GM06990 (cell line): ENCODE measurements around the gene NCMAP.

Source experiments
- DNase-seq: peaks from one replicate; pipeline ENCODE4 v3.0.0-alpha.2; 2011; ENCODE audit not compliant: insufficient read length; ENCODE audit errors: extremely low read depth
- H3K27me3 ChIP-seq: replicated peaks from 2 replicates; pipeline ENCODE4 v1.6.0; 2011; ENCODE audit warnings: low read length; ENCODE audit not compliant: control insufficient read depth, insufficient read depth
- H3K36me3 ChIP-seq: 2 replicates; pipeline ENCODE4 v1.5.1; 2011; ENCODE audit warnings: low read length; ENCODE audit not compliant: control insufficient read depth, insufficient read depth
- H3K4me3 ChIP-seq: replicated peaks from 2 replicates; pipeline ENCODE4 v1.5.1; 2011; ENCODE audit warnings: low read depth, mild to moderate bottlenecking, control low read depth, low read length
- TF ChIP-seq, protein P1 (sequence below): IDR thresholded peaks from 2 replicates; pipeline ENCODE4 v1.5.1; 2011; ENCODE audit warnings: low read length, control low read depth, mild to moderate bottlenecking, inconsistent platforms; ENCODE audit not compliant: insufficient read depth, poor library complexity, severe bottlenecking

Gene NCMAP

DNA sequence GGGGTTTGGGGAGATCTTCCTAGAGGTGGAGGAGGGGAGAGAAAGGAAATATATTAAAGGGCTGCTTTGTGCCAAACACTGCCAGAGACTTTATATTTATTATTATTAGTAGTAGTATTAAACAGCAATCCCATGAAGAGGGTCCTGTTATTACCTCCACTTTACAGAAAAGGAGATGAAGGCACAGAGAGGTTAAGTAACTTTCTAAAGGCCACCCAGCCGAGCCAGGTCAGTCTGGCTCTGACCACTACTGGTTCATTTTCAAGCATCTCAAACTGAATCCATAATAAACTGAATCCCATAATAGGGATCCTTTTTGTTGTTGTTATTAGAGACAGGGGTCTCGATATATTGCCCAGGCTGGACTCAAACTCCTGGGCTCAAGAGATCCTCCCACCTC, 12.6 kb downstream of the NCMAP start:
- H3K4me3 ChIP-seq, result no peak overlapping the region
- TF ChIP-seq, protein P1, sequence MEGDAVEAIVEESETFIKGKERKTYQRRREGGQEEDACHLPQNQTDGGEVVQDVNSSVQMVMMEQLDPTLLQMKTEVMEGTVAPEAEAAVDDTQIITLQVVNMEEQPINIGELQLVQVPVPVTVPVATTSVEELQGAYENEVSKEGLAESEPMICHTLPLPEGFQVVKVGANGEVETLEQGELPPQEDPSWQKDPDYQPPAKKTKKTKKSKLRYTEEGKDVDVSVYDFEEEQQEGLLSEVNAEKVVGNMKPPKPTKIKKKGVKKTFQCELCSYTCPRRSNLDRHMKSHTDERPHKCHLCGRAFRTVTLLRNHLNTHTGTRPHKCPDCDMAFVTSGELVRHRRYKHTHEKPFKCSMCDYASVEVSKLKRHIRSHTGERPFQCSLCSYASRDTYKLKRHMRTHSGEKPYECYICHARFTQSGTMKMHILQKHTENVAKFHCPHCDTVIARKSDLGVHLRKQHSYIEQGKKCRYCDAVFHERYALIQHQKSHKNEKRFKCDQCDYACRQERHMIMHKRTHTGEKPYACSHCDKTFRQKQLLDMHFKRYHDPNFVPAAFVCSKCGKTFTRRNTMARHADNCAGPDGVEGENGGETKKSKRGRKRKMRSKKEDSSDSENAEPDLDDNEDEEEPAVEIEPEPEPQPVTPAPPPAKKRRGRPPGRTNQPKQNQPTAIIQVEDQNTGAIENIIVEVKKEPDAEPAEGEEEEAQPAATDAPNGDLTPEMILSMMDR, result no peak

DNA sequence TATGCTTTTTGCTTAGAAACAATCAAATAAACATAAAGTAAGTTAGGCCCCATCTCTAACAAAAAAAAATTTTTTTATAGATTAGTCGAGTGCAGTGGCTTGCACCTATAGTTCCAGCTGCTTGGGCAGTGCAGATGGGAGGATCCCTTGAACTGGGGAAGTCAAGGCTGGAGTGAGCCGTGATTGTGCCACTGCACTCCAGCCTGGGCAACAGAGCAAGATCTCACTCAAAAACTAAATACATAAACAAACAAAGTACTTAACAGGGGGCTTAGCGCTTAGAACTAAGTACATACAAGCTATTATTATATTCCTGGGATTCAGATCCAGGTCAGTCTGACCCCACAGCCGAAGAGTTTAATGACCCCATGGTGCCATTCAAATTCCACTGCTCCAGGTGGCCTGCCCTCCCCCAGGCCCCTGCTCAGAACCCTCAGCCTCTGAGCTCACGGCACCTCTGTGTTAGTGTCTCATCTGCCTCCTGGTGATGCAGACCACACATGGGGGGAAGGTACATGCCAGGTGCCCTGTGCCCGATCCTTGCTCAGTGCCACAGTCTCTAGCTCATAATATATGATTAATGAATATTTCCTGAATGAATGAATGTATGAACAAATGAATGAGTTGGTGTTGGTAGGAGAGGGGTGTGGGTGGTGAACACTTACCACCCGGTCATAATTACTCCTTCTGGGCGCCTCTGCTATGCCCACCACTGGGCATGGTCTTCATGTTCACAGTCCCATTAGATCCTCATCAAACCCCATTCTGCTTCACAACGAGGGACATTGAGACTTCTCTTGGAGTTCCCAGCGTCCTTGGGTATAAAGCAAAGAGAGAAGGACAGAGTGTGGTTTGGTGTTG, 14.6 kb downstream of the NCMAP start:
- H3K36me3 ChIP-seq, result no peaks in the 10 kb centered on the region
- H3K27me3 ChIP-seq, result no peaks in the 10 kb centered on the region; the same call in none of the 2 replicates
- TF ChIP-seq, protein P1, result no peak
- DNase-seq, result no peak
- no peak overlapping the region for H3K4me3 ChIP-seq

More for the DNA sequence above, 12.6 kb downstream of the NCMAP start:
- no peaks in the 10 kb centered on the region for H3K36me3 ChIP-seq
- no peaks in the 10 kb centered on the region; the same call in none of the 2 replicates for H3K27me3 ChIP-seq
- no peak for DNase-seq

DNA sequence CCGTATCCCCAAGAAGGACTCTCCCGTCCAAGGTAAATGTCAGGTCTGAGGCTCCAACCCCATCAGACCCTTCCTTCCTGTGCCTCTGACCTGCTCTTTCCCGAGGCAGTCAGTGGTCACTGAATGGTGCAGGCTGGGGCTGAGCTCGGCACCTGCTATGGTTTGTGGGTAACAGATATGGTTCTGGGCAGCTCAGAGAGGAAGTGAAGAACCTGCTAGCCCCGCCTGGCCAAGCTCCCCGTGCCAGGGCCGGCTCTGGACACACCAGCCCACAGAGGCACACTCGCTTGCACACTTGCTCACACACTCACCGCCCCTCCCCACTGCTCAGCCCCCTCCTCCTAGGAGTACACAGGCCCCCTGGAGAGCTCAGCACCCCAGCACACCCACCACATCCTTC, 16.4 kb downstream of the NCMAP start:
- TF ChIP-seq, protein P1, result no peak
- no peak for DNase-seq
- no peaks in the 10 kb centered on the region for H3K36me3 ChIP-seq
- H3K4me3 ChIP-seq, result no peak overlapping the region
- no peaks in the 10 kb centered on the region; the same call in none of the 2 replicates for H3K27me3 ChIP-seq

DNA sequence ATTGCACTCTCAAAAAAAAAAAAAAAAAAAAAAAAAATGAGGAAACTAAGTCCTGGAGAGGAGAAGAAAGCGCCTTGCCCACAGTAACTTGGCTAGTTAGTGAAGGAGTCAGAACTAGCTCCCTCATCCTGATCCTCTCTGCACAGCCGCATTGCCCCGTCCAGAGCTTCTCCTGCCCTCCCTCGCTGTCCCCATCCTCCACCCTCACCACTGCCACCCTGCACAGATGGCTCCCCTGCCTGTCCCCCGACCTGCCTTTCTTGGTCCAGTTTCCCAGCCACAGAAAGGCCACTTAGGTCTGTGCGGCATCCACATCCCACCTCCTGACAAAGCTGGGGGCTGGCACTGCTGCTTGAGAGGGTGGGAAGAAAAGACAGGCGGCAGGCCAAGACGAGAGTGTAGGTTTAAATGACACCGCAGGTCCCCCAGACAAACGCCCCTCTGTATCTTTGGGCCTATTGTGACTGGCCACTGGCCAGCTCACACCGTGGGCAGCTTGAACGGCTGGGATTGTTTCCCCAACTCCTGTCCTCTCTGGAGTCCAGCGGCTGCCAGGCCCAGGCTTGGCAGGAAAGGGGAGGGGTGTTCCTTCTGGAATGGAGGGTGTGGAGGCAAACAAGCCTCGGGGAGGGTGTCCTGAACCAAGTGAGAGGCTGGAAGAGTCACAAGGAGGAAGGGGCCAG, 20.2 kb downstream of the NCMAP start:
- Histone ChIP-seq H3K27me3 (peaks cover 2% of the 10 kb centered on the region), H3K36me3 (no peaks in the 10 kb centered on the region), H3K4me3 (no peak overlapping the region)
- TF ChIP-seq, protein P1, result no peak
- no peak for DNase-seq

DNA sequence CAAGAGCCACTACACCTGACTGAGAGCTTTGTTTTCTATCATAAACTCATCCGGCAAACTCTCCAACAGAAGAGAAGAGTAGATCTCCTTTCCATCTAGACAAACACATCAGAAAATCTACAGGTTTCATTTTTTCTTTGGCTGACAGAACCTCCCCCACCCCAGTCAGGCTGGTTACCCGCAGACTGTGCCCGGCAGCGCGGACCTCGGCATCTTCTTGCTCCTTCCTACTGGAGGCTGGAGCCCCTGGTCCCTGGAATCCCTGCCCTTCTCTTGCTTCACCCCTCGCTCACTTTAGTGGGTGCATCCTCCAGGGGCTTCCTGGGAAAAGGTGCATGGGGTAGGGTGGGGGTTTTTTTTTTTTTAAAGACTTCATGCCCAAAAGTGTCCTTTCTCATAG, 23.0 kb downstream of the NCMAP start:
- Histone ChIP-seq H3K4me3 (no peak overlapping the region), H3K27me3 (peaks cover 2% of the 10 kb centered on the region), H3K36me3 (no peaks in the 10 kb centered on the region)
- TF ChIP-seq, protein P1, result no peak
- DNase-seq, result no peak
